HG03175 (cell line): ENCODE data around the gene SGMS2.

Source experiments
- ATAC-seq: cut with Tn5 transposase; IDR thresholded peaks from one replicate; pipeline ENCODE4 v1.9.1; 2021; ENCODE audit warnings: mild to moderate bottlenecking, moderate library complexity; ENCODE audit not compliant: unreplicated experiment

Gene SGMS2

GRCh38 chr4:107824350-107825071 is at the start of gene SGMS2:
Gene SGMS2, plus strand, starts transcription at chr4:107824932. Its CDS starts 70,622 bp downstream, at chr4:107895554.
- ATAC-seq: peak; percentile 70

- no peak for ATAC-seq
These were observed 46.8 kb upstream of the SGMS2 start for GRCh38 chr4:107777890-107778289.

- ATAC-seq: no peak
These were observed 45.8 kb upstream of the SGMS2 start for GRCh38 chr4:107778784-107779530.

GRCh38 chr4:107780665-107781064 is 44.1 kb upstream of the SGMS2 start:
- ATAC-seq: no peak

GRCh38 chr4:107791902-107792301 is 32.8 kb upstream of the SGMS2 start:
- no peak for ATAC-seq

GRCh38 chr4:107792711-107793110 is 32.0 kb upstream of the SGMS2 start:
- no peak for ATAC-seq

- no peak for ATAC-seq
These were observed 30.7 kb upstream of the SGMS2 start for GRCh38 chr4:107793996-107794395.

GRCh38 chr4:107799669-107800450 is 24.9 kb upstream of the SGMS2 start:
- no peak for ATAC-seq

- ATAC-seq: no peak
These were observed 24.0 kb upstream of the SGMS2 start for GRCh38 chr4:107800706-107801105.

GRCh38 chr4:107801766-107802211 is 22.9 kb upstream of the SGMS2 start:
- ATAC-seq: no peak

GRCh38 chr4:107804956-107805355 is 19.8 kb upstream of the SGMS2 start:
- ATAC-seq: no peak

- ATAC-seq: no peak
These were observed 18.5 kb upstream of the SGMS2 start for GRCh38 chr4:107806196-107806595.

GRCh38 chr4:107808572-107808971 is 16.2 kb upstream of the SGMS2 start:
- ATAC-seq: no peak

GRCh38 chr4:107809210-107809609 is 15.5 kb upstream of the SGMS2 start:
- no peak for ATAC-seq

GRCh38 chr4:107814758-107815157 is 10.0 kb upstream of the SGMS2 start:
- ATAC-seq: no peak

GRCh38 chr4:107815158-107815557 is 9.6 kb upstream of the SGMS2 start:
- no peak for ATAC-seq

- peak; percentile 65 for ATAC-seq
These were observed 6.3 kb upstream of the SGMS2 start for GRCh38 chr4:107818301-107818910.

- ATAC-seq: no peak
These were observed 822 bp upstream of the SGMS2 start for GRCh38 chr4:107823870-107824349.

GRCh38 chr4:107825072-107825824 is 516 bp downstream of the SGMS2 start:
- peak; percentile 33 for ATAC-seq

GRCh38 chr4:107826421-107826980 is 1.8 kb downstream of the SGMS2 start:
- no peak for ATAC-seq
